Heart right ventricle (tissue), 16 donors: Measurements from ENCODE around the gene DOCK4. TPM values are rescaled to one million over a fixed set of nuclear protein-coding genes. Genes with fewer than 3 reads are reported as not detected.

Experiments
- ATAC-seq, 8 donors: fragments of 200-7000 bp; cut with Tn5 transposase; one replicate each; pipeline ENCODE4 v1.9.1; 2020; ENCODE audit warnings: mild to moderate bottlenecking in 8 of 8, moderate library complexity in 8 of 8, moderate number of reproducible peaks in 1 of 8
- DNase-seq, 2 donors: peaks; one replicate each; pipeline ENCODE4 v3.0.0-alpha.2; 2020
- H3K27ac ChIP-seq, 10 donors: fragments of 200-600 bp; sonication (generic) in 2 of 10; one replicate each; pipeline versions ENCODE4 v1.5.0 to v1.8.0; 2020 to 2022; ENCODE audit warnings: mild to moderate bottlenecking in 3 of 10
- H3K27me3 ChIP-seq, 7 donors: fragments of 200-600 bp; one replicate each; pipeline ENCODE4 v1.8.0; 2021 to 2022; ENCODE audit warnings: mild to moderate bottlenecking in 2 of 7
- H3K36me3 ChIP-seq, 9 donors: fragments of 200-600 bp; sonication (generic) in 1 of 9; one replicate each; pipeline versions ENCODE4 v1.5.0 to v1.8.0; 2020 to 2022; ENCODE audit warnings: mild to moderate bottlenecking in 2 of 9
- H3K4me1 ChIP-seq, 9 donors: fragments of 200-600 bp; sonication (generic) in 1 of 9; one replicate each; pipeline versions ENCODE4 v1.5.0 to v1.8.0; 2020 to 2022; ENCODE audit warnings: mild to moderate bottlenecking in 4 of 9
- H3K4me3 ChIP-seq, 10 donors: fragments of 200-600 bp; sonication (generic) in 2 of 10; one replicate each; pipeline versions ENCODE4 v1.5.0 to v1.8.0; 2020 to 2022; ENCODE audit warnings: mild to moderate bottlenecking in 7 of 10, moderate library complexity in 2 of 10
- H3K9me3 ChIP-seq, 11 donors: fragments of 200-600 bp in 10 of 11; sonication (generic) in 2 of 11; one replicate each; pipeline versions ENCODE4 v1.5.0 to v1.8.0; 2013 to 2022; ENCODE audit warnings: mild to moderate bottlenecking in 2 of 11, control low read depth in 1 of 11, moderate library complexity in 1 of 11
- WGBS, 2 donors: extraction: QIAGEN DNeasy Blood & Tissue Kit; methylation state at CpG; one replicate each; pipeline ENCODE4 v1.1.7; 2013; ENCODE audit warnings: inconsistent platforms in 1 of 2; 5-methylcytosine and 5-hydroxymethylcytosine counted together
- intact Hi-C, 10 donors: fragments of 100-400 bp; cut with DNase I; formaldehyde crosslinking; loops; one replicate each; pipeline versions ENCODE4 v1.11.1 to v1.14.2; 2022
- polyA plus RNA-seq, 2 donors: library from polyadenylated mRNA; stranded (reverse); fragments of 200-250 nt; gene quantifications; one replicate each; pipeline ENCODE4 v1.2.3, GENCODE V29; 2013
- total RNA-seq, 10 donors: library from RNA; stranded (reverse); fragmentation: NEBNext Ultra II Directional in 3 of 10; extraction: Animal tissue kit (Norgen Biotek cat#: 25700) in 3 of 10; gene quantifications; one replicate each; pipeline versions ENCODE4 v1.2.1 to v1.2.4, GENCODE V29; 2021 to 2023
- TF ChIP-seq, protein P1 (sequence below), 9 donors: fragments of 200-600 bp; sonication (generic) in 2 of 9; IDR thresholded peaks; one replicate each; pipeline versions ENCODE4 v1.5.0 to v1.8.0; 2021 to 2022; ENCODE audit warnings: antibody characterized with exemption in 9 of 9, mild to moderate bottlenecking in 5 of 9, moderate library complexity in 1 of 9
- donor health status: Arrhythmogenic right ventricular cardiomyopathy.
- donor health status: ischemic (EF 13 %, LVEDD 7.1; RV severe dilation, severe dysfunction).
- donor health status: healthy with polysubstance abuse.
- donor health status: DM: no; HTN: yes; CAD: no.
- donor health status: DM: no; HTN: no; CAD: no.
- donor health status: ischemic (EF 25% LVEDD 6.9; RV normal size, moderate dysfunction).
- donor health status: ischemic (EF 25% LVEDD 5.7; RV mildly dilated, moderate dysfunction).
- donor health status: healthy.
- donor health status: DM: yes; HTN: yes; CAD: no.
- donor health status: Ischemic cardiomyopathy.
- donor health status: ischemic (EF 35%, LVEDD 5.7; RV mildly dilated, moderate dysfunction).
- donor health status: nonischemic (EF 11% LVEDD 7.7; RV severe dilation, severe dysfunction).
- donor health status: DM: yes; HTN: yes; CAD: no.
- donor health status: PGD.
- donor health status: ischemic (EF 29% LVEDD 5.4; RV normal size, mild dysfunction).
- donor health status: nonischemic (EF 23%, LVEDD 6.1; RV moderate dilation, normal function).

DOCK4 gene
- total and polyA plus RNA-seq, 12 donors = 2.6 to 26.8 (median 14.7) TPM

DNA sequence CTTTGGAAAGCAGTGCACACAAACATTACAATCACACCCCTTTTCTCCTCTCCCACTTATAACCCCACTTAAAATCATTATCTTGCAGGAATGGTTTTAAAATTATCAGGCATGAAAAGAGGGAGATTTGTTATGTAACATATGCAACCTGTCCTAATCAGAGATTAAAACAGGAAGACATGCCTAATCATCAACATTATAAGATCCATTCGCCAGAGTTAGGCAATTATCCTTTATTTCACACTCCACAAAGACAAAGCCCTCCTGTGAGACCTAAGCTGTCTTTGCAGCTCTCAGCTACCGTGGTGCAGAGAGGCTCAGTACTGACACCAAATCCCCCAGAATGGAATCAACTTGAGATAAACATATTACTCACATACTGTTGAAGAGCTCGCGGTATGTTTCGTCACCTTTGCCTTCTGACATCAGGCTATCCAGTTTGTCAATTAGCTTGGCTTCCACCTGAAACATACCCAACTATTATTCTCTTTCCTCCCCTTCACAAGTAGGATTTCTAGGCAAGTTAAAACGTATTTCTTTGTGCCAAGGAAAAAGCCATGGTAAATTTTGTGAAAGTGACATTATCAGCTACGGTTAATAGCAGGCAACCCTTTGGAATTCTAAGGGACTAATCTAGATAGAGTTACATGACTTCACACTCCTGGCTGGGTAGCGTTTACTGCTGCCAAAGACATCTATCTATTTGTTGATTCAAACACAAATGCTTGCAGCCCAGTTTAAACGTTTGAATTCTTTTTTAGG lies 417.7 kb downstream of the DOCK4 start:
- TF ChIP-seq, protein P1, sequence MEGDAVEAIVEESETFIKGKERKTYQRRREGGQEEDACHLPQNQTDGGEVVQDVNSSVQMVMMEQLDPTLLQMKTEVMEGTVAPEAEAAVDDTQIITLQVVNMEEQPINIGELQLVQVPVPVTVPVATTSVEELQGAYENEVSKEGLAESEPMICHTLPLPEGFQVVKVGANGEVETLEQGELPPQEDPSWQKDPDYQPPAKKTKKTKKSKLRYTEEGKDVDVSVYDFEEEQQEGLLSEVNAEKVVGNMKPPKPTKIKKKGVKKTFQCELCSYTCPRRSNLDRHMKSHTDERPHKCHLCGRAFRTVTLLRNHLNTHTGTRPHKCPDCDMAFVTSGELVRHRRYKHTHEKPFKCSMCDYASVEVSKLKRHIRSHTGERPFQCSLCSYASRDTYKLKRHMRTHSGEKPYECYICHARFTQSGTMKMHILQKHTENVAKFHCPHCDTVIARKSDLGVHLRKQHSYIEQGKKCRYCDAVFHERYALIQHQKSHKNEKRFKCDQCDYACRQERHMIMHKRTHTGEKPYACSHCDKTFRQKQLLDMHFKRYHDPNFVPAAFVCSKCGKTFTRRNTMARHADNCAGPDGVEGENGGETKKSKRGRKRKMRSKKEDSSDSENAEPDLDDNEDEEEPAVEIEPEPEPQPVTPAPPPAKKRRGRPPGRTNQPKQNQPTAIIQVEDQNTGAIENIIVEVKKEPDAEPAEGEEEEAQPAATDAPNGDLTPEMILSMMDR (IDR thresholded peaks at IDR 0.05) = no peak
- intact Hi-C loops = no loop called here
- peaks cover 0 to 41% (median 4%) of the 10 kb centered on the region in 9 donors for H3K36me3 ChIP-seq
- WGBS, 2 donors = 34 to 40% methylated on average over 9 of the region's 9 CpGs
- no peak overlapping the region for H3K4me3 ChIP-seq
- H3K4me1 ChIP-seq = peaks cover 0 to 7% (median 0%) of the 10 kb centered on the region in 9 donors
- H3K9me3 ChIP-seq = no peaks in the 10 kb centered on the region
- peak in 1 of 8 donors; percentile 37 for ATAC-seq
- H3K27ac ChIP-seq = no peak overlapping the region
- DNase-seq = no peak
- no peaks in the 10 kb centered on the region for H3K27me3 ChIP-seq

DNA sequence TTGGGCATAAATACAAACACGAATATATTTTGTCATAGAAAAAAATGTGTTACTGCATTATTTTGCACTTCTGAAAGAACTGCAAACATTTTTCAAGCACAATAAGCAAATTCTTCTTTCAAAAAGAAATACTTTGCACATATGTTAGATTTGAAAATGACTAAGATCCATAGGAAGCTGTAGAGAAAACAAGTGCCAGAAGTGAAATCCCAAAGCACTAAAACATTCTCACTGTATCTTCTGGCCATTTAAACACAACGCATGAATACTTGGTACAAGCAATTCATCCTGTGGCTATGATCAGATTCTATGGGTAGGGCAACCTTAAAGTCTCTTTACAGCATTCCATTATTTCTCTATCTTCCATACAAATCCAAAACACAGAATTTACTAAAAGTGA lies 418.5 kb downstream of the DOCK4 start:
- no peak for DNase-seq
- peaks cover 0 to 44% (median 4%) of the 10 kb centered on the region in 9 donors for H3K36me3 ChIP-seq
- peaks cover 0 to 7% (median 0%) of the 10 kb centered on the region in 9 donors for H3K4me1 ChIP-seq
- no peaks in the 10 kb centered on the region for H3K27me3 ChIP-seq
- no peak overlapping the region for H3K27ac ChIP-seq
- H3K9me3 ChIP-seq = no peaks in the 10 kb centered on the region
- no peak overlapping the region for H3K4me3 ChIP-seq
- intact Hi-C loops = loop anchor here in 1 of 10 donors (2.0 kb wide), 1 partner anchor 79 kb away; no protein-coding TSS in a partner anchor
- TF ChIP-seq, protein P1 (IDR thresholded peaks at IDR 0.05) = no peak
- no peak for ATAC-seq
- 81 to 85% methylated on average over 2 of the region's 2 CpGs for WGBS, 2 donors

DNA sequence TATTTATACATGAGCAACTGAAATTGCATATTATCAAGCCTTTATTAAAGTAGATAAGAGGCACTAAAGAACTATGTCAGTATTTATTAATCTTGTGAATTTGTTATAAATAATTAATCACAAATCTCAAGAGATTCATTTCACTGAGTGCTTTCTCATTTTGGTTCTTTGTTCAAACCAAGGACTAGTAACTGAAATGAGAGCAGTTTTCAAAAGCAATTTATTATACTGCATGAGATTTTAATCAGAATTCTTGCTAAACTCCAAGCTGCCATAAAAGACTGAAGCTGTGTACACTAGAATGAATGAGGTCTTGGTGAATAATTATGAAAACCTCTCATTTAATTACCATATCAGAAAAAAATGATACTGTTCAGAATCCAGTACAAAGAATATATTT lies 419.1 kb downstream of the DOCK4 start:
- Histone ChIP-seq H3K27ac (no peak overlapping the region), H3K4me1 (peaks cover 0 to 7% (median 0%) of the 10 kb centered on the region in 9 donors), H3K9me3 (no peaks in the 10 kb centered on the region), H3K4me3 (no peak overlapping the region), H3K36me3 (peaks cover 0 to 48% (median 4%) of the 10 kb centered on the region in 9 donors), H3K27me3 (no peaks in the 10 kb centered on the region)
- intact Hi-C loops = loop anchor here in 1 of 10 donors (2.0 kb wide), 1 partner anchor 80 kb away; no protein-coding TSS in a partner anchor
- TF ChIP-seq, protein P1 (IDR thresholded peaks at IDR 0.05) = no peak
- ATAC-seq (no peak), DNase-seq (no peak)

DNA sequence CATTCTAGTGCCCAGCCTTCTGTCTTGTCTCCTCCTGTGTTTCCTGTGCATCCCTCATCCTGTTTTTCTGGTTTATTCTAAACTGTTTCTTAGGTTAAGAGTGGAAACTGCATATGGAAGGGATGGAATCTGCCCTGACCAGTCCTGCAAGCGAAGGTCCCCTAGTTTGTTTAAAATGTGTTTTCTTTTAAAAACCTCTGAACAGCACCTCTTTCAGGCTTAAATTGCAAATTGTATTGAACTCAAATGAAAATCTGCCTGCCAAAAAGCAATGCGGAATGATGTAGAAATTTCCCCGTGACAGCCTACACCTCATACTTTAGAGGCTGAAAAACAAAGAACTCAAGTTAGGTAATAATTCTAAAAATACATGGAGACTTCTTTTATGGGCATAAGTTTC lies 421.1 kb downstream of the DOCK4 start:
- no peaks in the 10 kb centered on the region for H3K27me3 ChIP-seq
- H3K36me3 ChIP-seq = peaks cover 0 to 55% (median 5%) of the 10 kb centered on the region in 9 donors
- WGBS, 2 donors = 94 to 97% methylated on average over 3 of the region's 3 CpGs
- H3K4me1 ChIP-seq = peaks cover 0 to 7% (median 0%) of the 10 kb centered on the region in 9 donors
- intact Hi-C loops = no loop called here
- TF ChIP-seq, protein P1 (IDR thresholded peaks at IDR 0.05) = no peak
- ATAC-seq (no peak), DNase-seq (no peak)
- no peak overlapping the region for H3K4me3 ChIP-seq
- no peak overlapping the region for H3K27ac ChIP-seq
- H3K9me3 ChIP-seq = no peaks in the 10 kb centered on the region
